Measurements from ENCODE around the gene ATG9B.

The ATG9B gene

GRCh38 chr7:150998341-150998740 lies 26.0 kb downstream of the ATG9B start:
- no peak for DNase-seq (ENCODE audit: low read depth)

DNA sequence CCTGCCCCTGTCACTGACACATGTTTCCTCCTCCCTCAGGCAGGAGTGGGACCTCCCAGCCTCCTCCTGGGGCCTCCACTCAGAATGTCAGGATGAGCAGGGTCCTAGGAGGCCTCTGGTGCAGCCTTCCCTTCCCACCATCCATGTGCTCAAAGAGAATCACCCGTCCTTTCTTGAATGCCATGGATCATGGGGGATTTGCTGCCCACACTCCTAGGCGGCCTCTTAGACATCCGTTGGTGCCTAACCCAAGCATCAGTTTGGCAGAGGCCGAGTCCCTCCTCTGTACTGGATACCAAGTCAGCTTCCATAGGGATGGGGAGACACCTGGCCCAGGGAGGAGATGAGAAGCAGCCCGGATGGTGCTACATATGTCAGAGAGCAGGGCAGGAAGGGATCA lies 26.5 kb downstream of the ATG9B start:
- no peak for DNase-seq (ENCODE audit: low read depth)

- no peak for DNase-seq (ENCODE audit: low read depth)
Measured at GRCh38 chr7:150997075-150997511, 27.2 kb downstream of the ATG9B start.

GRCh38 chr7:150996376-150997074 lies 27.8 kb downstream of the ATG9B start:
- DNase-seq (ENCODE audit: low read depth) = no peak

- DNase-seq (ENCODE audit: low read depth) = no peak
Measured at GRCh38 chr7:150994838-150995510, 29.3 kb downstream of the ATG9B start.

GRCh38 chr7:150994141-150994837 lies 30.0 kb downstream of the ATG9B start:
- no peak for DNase-seq (ENCODE audit: low read depth)

GRCh38 chr7:150993511-150993910 lies 30.8 kb downstream of the ATG9B start:
- DNase-seq (ENCODE audit: low read depth) = no peak

- peak; percentile 47 for DNase-seq (ENCODE audit: low read depth)
Measured at GRCh38 chr7:150992833-150993302, 31.4 kb downstream of the ATG9B start.

DNA sequence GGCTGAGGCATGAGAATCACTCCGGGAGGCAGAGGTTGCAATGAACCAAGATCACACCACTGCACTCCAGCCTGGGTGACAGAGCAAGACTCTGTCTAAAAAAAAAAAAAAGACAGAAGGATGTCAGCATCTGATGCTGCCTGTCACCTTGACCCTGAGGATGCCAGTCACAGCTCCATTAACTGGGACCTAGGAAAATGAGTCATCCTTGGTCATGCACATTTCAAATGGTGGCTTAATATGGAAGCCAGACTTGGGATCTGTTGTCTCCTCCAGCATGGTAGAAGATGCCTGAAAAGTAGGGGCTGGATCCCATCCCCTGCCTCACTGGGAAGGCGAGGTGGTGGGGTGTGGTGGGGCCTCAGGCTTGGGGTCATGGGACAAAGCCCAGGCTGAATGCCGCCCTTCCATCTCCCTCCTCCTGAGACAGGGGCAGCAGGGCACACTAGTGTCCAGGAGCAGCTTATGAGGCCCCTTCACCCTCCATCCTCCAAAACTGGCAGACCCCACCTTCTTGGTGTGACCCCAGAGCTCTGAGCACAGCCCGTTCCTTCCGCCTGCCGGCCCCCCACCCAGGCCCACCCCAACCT lies 32.1 kb downstream of the ATG9B start:
- no peak for DNase-seq (ENCODE audit: low read depth)

DNA sequence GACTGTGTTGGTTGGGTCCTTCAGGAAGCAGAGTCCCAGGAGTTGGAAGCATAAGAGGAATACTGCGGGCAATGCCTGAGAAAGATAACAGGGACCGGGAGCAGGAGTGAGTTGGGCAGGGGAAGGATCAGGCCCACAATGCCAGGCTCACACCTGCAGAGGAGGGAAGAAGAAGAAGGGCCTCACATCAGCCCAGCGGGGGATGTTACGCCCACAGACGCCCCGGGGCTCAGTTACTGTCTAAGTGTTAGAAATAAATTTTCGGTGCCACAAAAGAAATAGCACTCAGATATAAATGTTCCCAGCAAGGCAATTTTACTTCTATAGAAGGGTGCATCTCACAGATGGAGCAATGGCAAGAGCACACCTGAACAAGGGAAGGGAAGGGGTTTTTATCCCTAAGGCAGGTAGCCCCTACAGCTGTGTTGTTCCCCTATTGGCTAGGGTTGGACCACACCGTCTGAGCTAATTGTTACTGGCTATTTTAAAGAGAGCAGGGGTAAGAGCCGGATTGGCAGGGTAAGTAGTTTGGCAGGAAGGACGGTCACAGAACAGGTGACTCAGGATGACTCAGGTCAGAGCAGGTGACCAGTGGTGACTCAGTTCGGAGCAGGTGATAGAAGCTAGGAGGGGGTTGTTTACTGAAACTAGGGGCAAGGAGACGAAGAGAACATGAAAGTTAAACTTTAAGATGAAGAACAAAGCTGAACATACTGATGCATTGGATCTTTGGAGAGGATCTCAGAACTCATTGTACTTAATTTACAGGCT lies 33.7 kb downstream of the ATG9B start, which contains the start of gene NOS3:
TSS of gene NOS3 (plus strand) at position 602 of the 771 bp plus-strand sequence. CDS start 2,787 bp downstream, outside the sequence.
- DNase-seq (ENCODE audit: low read depth) = no peak

DNA sequence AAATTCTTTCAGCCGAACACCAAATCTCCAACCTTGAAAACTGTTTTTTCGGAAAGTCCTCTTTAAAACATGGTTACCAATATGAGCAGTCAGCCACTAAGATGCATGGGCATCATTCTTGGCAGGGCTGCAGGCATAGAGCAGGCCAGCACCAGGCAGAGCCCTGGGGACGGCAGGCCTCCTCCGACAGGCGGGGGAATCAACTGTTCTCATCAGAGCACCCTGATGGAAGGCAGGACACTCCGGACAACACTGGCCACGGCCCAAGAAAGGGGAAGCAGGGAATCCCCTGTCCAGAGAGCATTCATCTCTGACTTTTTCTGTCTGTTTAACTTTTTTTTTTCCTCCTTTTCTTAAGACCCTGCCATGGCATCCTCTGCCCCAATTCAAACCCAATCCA lies 34.8 kb downstream of the ATG9B start:
- no peak for DNase-seq (ENCODE audit: low read depth)

DNA sequence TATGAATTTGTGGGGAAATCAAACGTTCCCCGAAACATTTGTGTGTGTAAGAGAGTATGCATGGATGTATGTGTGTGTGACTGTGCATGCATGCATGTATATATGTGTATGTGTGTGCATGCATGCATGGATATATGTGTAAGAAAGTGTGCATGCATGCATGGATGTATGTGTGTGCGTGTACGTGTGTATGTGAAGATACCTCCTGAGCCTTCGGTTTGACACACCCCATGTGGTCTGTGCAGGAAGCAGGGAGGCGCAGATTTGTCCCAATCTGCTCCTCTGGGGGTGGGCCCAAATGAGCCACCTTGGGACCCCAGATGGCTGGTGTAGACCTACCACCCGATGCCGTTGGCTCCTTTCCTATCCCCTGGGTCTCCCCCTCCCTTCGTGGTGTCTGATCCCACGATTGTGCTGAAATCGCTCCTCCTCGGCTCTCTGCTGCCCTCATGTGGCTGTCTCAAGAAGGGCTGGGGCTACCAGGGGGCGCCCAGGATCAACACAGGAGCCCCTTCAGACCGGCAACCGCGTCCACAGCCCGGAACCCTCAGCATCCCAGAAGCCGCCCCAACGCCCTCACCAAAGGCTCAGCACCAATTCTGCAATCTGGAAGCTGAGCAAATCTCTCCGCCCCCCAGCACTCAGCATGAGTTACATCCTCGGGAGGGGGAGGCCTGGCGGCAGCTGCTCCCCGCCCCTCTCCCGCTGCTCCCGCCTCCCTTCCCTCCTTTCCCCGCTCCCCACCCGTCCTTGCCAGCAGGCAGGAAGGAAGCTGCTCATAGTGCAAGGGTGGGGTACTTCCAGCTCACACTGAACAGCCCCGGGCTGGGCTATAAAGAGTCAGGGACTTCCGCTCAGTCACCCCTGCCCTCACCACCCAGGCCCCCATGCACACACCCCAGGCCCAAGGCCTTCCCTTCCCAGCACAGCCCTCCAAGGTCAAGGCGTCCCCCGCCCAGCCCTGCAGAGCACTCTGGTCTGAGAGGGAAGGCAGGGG lies 35.8 kb downstream of the ATG9B start:
- DNase-seq (ENCODE audit: low read depth) = peak; percentile 47

DNA sequence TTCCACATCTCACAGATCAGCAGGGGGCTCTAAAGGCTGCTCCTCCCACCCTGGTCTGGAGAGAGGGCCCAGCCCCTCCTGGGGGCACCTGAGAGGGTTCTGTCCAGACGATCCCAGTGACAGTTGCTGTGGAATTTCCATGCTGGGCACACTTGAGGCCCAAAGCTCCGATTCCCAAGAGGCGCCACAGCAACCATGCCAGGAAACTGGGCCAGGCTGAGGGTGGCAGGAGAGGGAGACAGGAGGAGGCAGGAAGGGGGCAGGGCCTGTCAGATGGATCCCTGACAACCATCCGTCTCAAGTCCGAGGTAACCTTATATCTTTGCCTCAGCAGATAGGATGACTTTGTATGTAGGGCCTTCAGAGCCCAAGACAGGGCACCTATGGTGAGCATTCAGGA lies 37.7 kb downstream of the ATG9B start:
- DNase-seq (ENCODE audit: low read depth) = no peak

- peak; percentile 66 for DNase-seq (ENCODE audit: low read depth)
Measured at GRCh38 chr7:150986099-150986512, 38.2 kb downstream of the ATG9B start.

- peak; percentile 39 for DNase-seq (ENCODE audit: low read depth)
Measured at GRCh38 chr7:150983893-150984368, 40.4 kb downstream of the ATG9B start.

DNA sequence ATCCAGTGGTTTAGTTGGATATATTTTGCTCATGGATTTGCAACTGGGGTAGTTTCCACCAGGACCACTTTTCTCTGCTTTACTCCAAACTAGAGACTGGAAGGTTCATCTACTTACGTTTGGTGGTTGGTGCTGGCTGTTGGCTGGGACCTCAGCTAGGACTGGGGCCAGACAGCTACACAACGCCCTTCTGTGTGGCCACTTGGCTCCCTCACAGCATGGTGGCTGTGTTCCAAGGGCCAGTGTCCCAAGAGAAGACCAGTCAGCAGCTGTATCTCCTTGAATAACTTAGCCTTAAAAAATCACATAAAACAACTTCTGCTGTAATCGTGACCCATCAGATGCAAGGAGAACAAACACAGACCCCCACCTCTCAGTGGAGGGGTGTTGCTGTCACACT lies 41.9 kb downstream of the ATG9B start:
- DNase-seq (ENCODE audit: low read depth) = no peak

GRCh38 chr7:150981644-150982043 lies 42.6 kb downstream of the ATG9B start:
- no peak for DNase-seq (ENCODE audit: low read depth)

GRCh38 chr7:150980663-150981062 lies 43.6 kb downstream of the ATG9B start:
- DNase-seq (ENCODE audit: low read depth) = no peak

- no peak for DNase-seq (ENCODE audit: low read depth)
Measured at GRCh38 chr7:150979713-150980390, 44.4 kb downstream of the ATG9B start.
